ENCODE measurements around the gene METTL2A. TPM values are rescaled to one million over a fixed set of nuclear protein-coding genes. Genes with fewer than 3 reads are reported as not detected.
"Not testable (repeated sequence)": the region's sequence is repeated elsewhere in the genome, so short reads cannot be mapped to it uniquely, and the experiment has no call there.

Gene METTL2A
- total and polyA plus RNA-seq, 2 donors, result 9.8 to 12.3 TPM

DNA sequence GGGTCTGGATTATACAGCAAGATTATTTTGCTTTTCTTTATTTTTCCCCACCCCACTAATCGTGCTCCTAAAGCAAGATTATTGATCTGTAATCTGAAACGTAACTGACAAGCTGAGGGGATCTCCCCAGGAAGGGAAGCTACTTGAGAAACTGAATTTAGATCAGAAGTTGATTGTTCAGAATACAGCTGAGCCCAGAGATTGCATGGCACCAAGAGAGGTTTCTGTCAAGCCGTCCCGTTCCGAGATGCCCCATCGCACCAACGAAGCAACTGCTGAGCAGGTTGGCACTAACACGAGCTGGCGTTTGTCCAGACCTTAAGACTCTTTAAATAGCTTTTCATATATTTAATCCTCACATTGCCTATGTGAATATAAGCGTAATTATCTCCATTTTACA, 34.8 kb downstream of the METTL2A start:
- WGBS, result 93% methylated on average over 10 of the region's 10 CpGs
- DNase-seq (ENCODE audit: low read depth in 6 of 9, low spot score in 9 of 9); H3K27me3 ChIP-seq (ENCODE audit: control insufficient read depth in 2 of 2, insufficient read depth in 1 of 2, low read length in 1 of 2); H3K9me3 ChIP-seq (ENCODE audit: control insufficient read depth in 2 of 2, insufficient read depth in 1 of 2, low read length in 1 of 2); H3K36me3 ChIP-seq (ENCODE audit: control insufficient read depth in 2 of 2, insufficient read depth in 2 of 2, low read length in 1 of 2); H3K27ac ChIP-seq (ENCODE audit: low read depth in 1 of 2, low read length in 1 of 2); H3K4me1 ChIP-seq (ENCODE audit: control insufficient read depth in 2 of 2, insufficient read depth in 2 of 2, low read length in 2 of 2); H3K4me3 ChIP-seq (ENCODE audit: low read length in 2 of 2): not testable (repeated sequence)

DNA sequence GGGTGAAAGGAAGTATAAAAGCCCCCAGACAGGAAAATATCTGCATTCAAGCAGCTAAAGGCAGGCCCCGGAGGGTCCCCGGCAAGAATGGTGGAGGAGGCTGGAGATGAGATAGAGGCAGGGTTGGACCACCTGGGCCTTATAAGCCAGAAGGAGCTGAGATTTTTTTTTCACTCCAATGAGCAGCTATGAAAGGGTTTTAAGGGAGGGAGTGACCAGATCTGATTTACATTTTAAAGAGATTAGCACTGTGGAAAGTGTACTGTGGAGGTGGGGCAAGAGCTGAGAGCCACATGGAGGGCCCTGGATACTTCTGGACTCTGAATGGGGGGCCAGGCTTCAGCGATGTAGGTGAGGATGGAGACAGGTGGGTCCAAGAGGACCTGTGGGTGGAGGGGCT, 40.7 kb downstream of the METTL2A start:
- DNase-seq (ENCODE audit: low read depth in 6 of 9, low spot score in 9 of 9); H3K4me3 ChIP-seq (ENCODE audit: low read length in 2 of 2); H3K4me1 ChIP-seq (ENCODE audit: control insufficient read depth in 2 of 2, insufficient read depth in 2 of 2, low read length in 2 of 2); H3K9me3 ChIP-seq (ENCODE audit: control insufficient read depth in 2 of 2, insufficient read depth in 1 of 2, low read length in 1 of 2); H3K27me3 ChIP-seq (ENCODE audit: control insufficient read depth in 2 of 2, insufficient read depth in 1 of 2, low read length in 1 of 2); H3K27ac ChIP-seq (ENCODE audit: low read depth in 1 of 2, low read length in 1 of 2); H3K36me3 ChIP-seq (ENCODE audit: control insufficient read depth in 2 of 2, insufficient read depth in 2 of 2, low read length in 1 of 2): not testable (repeated sequence)
- 92% methylated on average over 3 of the region's 3 CpGs for WGBS

DNA sequence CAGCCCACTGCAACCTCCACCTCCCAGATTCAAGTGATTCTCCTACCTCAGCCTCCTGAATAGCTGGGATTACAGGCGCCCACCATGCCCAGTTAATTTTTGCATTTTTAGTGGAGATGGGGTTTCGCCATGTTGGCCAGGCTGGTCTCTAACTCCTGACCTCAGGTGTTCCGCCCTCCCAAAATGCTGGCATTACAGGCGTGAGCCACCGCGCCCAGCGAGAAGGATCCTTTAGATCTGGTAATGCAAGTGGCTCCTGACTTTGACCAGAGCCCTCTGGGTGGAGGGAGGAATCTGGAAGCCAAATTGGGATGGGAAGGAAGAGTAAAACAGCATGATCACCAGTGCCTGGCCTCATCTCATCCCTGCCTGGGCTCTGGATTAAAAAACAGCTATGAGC, 41.6 kb downstream of the METTL2A start:
- DNase-seq (ENCODE audit: low read depth in 6 of 9, low spot score in 9 of 9); H3K36me3 ChIP-seq (ENCODE audit: control insufficient read depth in 2 of 2, insufficient read depth in 2 of 2, low read length in 1 of 2); H3K9me3 ChIP-seq (ENCODE audit: control insufficient read depth in 2 of 2, insufficient read depth in 1 of 2, low read length in 1 of 2); H3K4me3 ChIP-seq (ENCODE audit: low read length in 2 of 2); H3K27ac ChIP-seq (ENCODE audit: low read depth in 1 of 2, low read length in 1 of 2); H3K4me1 ChIP-seq (ENCODE audit: control insufficient read depth in 2 of 2, insufficient read depth in 2 of 2, low read length in 2 of 2); H3K27me3 ChIP-seq (ENCODE audit: control insufficient read depth in 2 of 2, insufficient read depth in 1 of 2, low read length in 1 of 2): not testable (repeated sequence)
- 99% methylated on average over 7 of the region's 7 CpGs for WGBS

DNA sequence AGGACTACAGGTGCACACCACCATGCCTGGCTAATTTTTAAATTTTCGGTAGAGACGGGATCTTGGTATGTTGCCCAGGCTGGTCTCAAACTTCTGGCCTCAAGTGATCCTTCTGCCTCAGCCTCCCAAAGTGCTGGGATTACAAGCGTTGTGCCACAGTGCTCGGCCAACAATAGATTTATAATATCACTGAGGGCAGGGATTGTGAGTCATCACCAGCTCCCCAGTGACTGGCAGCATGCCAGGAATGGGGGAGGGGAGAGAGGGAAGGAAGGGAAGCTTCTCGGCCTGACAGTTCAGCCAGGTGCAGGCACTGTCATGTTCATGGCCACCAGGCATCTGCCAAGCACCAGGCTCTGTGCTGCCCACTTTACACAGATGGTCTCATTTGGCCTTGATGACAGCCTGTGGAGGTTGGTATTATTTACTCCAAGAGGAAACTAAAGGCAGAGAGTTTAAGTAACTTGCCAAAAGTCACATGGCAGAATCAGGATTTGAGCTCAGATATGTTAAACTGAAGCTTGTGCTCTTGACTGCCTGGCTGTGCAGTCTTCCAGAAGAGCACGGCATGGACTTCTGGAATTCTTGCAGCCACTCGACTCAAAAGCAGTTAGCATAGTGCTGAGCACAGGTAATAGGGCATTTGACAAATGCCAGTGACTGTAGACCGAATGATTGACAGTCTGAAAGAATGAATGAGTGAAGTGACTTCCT, 47.1 kb downstream of the METTL2A start:
- not testable (repeated sequence) for H3K4me1 ChIP-seq (ENCODE audit: control insufficient read depth in 2 of 2, insufficient read depth in 2 of 2, low read length in 2 of 2); H3K9me3 ChIP-seq (ENCODE audit: control insufficient read depth in 2 of 2, insufficient read depth in 1 of 2, low read length in 1 of 2); H3K27me3 ChIP-seq (ENCODE audit: control insufficient read depth in 2 of 2, insufficient read depth in 1 of 2, low read length in 1 of 2); H3K36me3 ChIP-seq (ENCODE audit: control insufficient read depth in 2 of 2, insufficient read depth in 2 of 2, low read length in 1 of 2); H3K4me3 ChIP-seq (ENCODE audit: low read length in 2 of 2)
- H3K27ac ChIP-seq (ENCODE audit: low read depth in 1 of 2, low read length in 1 of 2), result peak overlapping the region in 1 of 2 donors; percentile 31
- WGBS, result 50% methylated on average over 6 of the region's 8 CpGs
- peak in 4 of 9 donors; percentile 11 to 60 (median 28) for DNase-seq (ENCODE audit: low read depth in 6 of 9, low spot score in 9 of 9)

DNA sequence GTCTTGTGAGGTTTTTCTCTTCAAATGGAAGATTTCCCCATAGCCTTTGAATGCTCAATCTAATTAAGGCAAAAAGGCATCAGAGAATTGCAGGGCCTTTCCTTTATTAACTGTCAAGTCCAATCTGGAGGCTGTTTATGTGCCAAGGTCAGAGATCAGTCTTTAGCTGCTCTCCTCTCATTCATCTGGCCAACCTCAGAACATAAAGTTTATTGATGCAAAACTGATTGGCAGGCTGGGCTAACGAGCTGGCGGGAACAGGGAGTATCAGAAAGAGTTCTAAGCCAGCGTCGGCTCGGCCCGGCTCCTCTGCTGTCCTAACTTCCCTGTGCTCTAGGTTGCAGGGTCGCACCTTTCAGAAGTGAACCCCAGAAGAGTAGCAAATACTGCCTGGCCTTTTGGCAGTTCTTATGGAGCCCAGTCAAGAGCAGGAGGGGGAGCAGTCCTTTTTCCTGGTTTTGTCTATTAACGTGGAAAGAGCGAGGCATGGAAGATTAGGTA, 47.7 kb downstream of the METTL2A start:
- not testable (repeated sequence) for H3K4me1 ChIP-seq (ENCODE audit: control insufficient read depth in 2 of 2, insufficient read depth in 2 of 2, low read length in 2 of 2); H3K9me3 ChIP-seq (ENCODE audit: control insufficient read depth in 2 of 2, insufficient read depth in 1 of 2, low read length in 1 of 2); DNase-seq (ENCODE audit: low read depth in 6 of 9, low spot score in 9 of 9); H3K36me3 ChIP-seq (ENCODE audit: control insufficient read depth in 2 of 2, insufficient read depth in 2 of 2, low read length in 1 of 2); H3K4me3 ChIP-seq (ENCODE audit: low read length in 2 of 2); H3K27me3 ChIP-seq (ENCODE audit: control insufficient read depth in 2 of 2, insufficient read depth in 1 of 2, low read length in 1 of 2); H3K27ac ChIP-seq (ENCODE audit: low read depth in 1 of 2, low read length in 1 of 2)
- 97% methylated on average over 9 of the region's 9 CpGs for WGBS

DNA sequence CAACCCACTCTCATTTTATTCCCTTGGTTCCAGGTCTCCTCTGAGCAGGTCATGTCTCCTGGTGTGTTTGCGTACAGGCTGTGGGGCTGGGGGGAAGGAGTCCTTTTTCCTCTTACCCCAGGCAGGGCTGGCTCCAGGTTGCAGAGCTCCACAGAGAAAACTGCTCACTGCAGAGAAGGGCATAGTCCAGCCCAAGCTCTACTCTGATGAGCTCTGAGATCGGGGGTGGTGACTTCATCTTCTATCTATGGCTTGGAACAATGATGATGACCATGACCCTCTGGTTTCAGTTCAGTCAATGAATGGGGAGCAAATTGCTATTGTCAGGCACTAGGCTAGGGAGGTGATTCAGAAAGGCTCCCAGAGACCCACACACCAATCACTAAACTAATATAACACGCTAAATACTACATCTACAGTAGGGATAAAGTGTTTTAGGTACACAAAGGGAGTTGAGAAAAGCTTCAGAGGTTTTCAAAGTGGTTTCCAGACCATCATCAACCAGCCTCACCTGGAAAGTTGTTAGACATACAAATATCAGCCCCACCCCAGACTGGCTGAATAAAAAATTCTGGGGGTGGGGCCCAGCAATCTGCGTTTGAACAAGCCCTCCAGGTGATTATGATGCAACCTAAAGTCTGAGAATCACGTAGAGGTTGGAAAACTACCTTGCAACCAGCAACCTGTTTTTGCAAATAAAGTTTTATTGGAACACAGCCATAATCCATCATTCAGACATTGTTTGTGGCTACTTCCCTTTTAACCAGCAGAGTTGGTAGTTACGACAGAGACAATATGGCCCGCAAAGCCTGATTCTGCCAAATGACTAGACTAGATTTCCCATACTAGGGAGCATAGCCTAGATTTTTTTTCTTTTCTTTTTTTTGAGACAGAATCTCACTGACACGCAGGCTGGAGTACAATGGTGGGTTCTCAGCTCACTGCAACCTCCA, 49.6 kb downstream of the METTL2A start:
- not testable (repeated sequence) for H3K9me3 ChIP-seq (ENCODE audit: control insufficient read depth in 2 of 2, insufficient read depth in 1 of 2, low read length in 1 of 2); H3K36me3 ChIP-seq (ENCODE audit: control insufficient read depth in 2 of 2, insufficient read depth in 2 of 2, low read length in 1 of 2); H3K27me3 ChIP-seq (ENCODE audit: control insufficient read depth in 2 of 2, insufficient read depth in 1 of 2, low read length in 1 of 2); H3K27ac ChIP-seq (ENCODE audit: low read depth in 1 of 2, low read length in 1 of 2); DNase-seq (ENCODE audit: low read depth in 6 of 9, low spot score in 9 of 9); H3K4me3 ChIP-seq (ENCODE audit: low read length in 2 of 2)
- WGBS, result 96% methylated on average over 8 of the region's 8 CpGs
- peaks cover 10% of the 10 kb centered on the region in 2 donors for H3K4me1 ChIP-seq (ENCODE audit: control insufficient read depth in 2 of 2, insufficient read depth in 2 of 2, low read length in 2 of 2)

DNA sequence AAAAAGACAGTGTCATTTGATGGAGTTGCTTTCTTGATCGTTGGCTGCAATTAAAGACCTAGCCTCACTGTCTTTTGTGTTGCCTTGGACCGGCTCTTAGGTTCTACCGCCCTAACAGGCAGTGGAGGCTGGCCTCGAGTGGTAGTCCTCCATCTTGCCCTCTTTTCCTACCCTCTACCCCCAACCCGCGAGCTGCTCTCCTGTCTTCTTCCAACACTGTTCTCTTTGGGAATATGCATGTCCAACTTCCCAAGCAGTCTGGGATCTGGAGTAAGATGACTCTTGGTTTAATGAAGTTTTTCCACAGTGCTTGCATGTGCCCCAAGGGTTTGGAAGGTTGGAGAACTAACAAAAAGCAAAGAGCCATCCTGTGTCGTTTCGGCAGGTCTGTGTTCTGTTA, 53.4 kb downstream of the METTL2A start:
- peak overlapping the region in 1 of 2 donors; percentile 85 for H3K4me3 ChIP-seq (ENCODE audit: low read length in 2 of 2)
- DNase-seq (ENCODE audit: low read depth in 6 of 9, low spot score in 9 of 9); H3K27me3 ChIP-seq (ENCODE audit: control insufficient read depth in 2 of 2, insufficient read depth in 1 of 2, low read length in 1 of 2); H3K27ac ChIP-seq (ENCODE audit: low read depth in 1 of 2, low read length in 1 of 2); H3K9me3 ChIP-seq (ENCODE audit: control insufficient read depth in 2 of 2, insufficient read depth in 1 of 2, low read length in 1 of 2); H3K4me1 ChIP-seq (ENCODE audit: control insufficient read depth in 2 of 2, insufficient read depth in 2 of 2, low read length in 2 of 2); H3K36me3 ChIP-seq (ENCODE audit: control insufficient read depth in 2 of 2, insufficient read depth in 2 of 2, low read length in 1 of 2): not testable (repeated sequence)
- 96% methylated on average over 8 of the region's 8 CpGs for WGBS

DNA sequence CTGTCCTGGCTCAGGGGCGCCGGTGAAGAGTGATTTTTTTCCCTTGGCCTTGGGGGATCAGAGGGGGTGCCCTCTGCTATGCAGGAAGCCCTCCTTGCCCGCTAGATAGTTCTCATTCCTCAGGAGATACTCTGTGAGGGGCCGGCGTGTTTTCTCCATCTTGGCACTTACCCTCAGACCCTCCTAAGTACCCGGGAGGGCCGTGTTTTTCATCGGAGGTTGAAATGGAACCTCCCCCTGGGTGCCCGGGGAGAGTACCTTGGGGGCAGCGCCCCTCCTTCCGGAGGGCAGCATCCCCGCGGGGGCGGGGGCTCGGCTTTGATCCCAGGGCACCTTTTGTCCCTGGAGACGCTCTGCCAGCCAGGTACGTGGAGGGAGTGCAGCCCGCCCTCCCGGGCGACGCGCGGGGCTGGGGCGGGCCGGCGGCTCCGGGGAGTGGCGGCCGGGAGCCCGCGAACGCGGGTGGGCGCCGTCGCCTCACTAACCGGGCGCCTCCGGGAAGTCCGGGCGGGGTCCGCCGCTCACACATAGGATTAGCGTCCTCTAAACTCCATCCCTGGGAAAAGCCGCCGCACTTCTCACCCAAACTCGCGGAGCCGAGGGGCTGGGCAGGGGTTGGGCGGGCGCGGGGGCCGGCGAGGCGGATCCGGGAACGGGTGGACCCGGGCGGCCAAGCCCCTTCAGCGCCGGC, 54.2 kb downstream of the METTL2A start:
- Histone ChIP-seq H3K4me3 (ENCODE audit: low read length in 2 of 2) (peak overlapping the region; percentile 47 to 85), H3K27ac (ENCODE audit: low read depth in 1 of 2, low read length in 1 of 2) (peak overlapping the region; percentile 43 to 90)
- H3K36me3 ChIP-seq (ENCODE audit: control insufficient read depth in 2 of 2, insufficient read depth in 2 of 2, low read length in 1 of 2); H3K4me1 ChIP-seq (ENCODE audit: control insufficient read depth in 2 of 2, insufficient read depth in 2 of 2, low read length in 2 of 2); H3K9me3 ChIP-seq (ENCODE audit: control insufficient read depth in 2 of 2, insufficient read depth in 1 of 2, low read length in 1 of 2); H3K27me3 ChIP-seq (ENCODE audit: control insufficient read depth in 2 of 2, insufficient read depth in 1 of 2, low read length in 1 of 2): not testable (repeated sequence)
- WGBS, result 2% methylated on average over 61 of the region's 61 CpGs
- DNase-seq (ENCODE audit: low read depth in 6 of 9, low spot score in 9 of 9), result peak in 3 of 9 donors; percentile 13 to 49 (median 21)
